ENCODE results near the gene MOV10.
"Not testable (repeated sequence)": the region's sequence is repeated elsewhere in the genome, so short reads cannot be mapped to it uniquely, and the experiment has no call there.

The MOV10 gene, protein sequence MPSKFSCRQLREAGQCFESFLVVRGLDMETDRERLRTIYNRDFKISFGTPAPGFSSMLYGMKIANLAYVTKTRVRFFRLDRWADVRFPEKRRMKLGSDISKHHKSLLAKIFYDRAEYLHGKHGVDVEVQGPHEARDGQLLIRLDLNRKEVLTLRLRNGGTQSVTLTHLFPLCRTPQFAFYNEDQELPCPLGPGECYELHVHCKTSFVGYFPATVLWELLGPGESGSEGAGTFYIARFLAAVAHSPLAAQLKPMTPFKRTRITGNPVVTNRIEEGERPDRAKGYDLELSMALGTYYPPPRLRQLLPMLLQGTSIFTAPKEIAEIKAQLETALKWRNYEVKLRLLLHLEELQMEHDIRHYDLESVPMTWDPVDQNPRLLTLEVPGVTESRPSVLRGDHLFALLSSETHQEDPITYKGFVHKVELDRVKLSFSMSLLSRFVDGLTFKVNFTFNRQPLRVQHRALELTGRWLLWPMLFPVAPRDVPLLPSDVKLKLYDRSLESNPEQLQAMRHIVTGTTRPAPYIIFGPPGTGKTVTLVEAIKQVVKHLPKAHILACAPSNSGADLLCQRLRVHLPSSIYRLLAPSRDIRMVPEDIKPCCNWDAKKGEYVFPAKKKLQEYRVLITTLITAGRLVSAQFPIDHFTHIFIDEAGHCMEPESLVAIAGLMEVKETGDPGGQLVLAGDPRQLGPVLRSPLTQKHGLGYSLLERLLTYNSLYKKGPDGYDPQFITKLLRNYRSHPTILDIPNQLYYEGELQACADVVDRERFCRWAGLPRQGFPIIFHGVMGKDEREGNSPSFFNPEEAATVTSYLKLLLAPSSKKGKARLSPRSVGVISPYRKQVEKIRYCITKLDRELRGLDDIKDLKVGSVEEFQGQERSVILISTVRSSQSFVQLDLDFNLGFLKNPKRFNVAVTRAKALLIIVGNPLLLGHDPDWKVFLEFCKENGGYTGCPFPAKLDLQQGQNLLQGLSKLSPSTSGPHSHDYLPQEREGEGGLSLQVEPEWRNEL

DNA sequence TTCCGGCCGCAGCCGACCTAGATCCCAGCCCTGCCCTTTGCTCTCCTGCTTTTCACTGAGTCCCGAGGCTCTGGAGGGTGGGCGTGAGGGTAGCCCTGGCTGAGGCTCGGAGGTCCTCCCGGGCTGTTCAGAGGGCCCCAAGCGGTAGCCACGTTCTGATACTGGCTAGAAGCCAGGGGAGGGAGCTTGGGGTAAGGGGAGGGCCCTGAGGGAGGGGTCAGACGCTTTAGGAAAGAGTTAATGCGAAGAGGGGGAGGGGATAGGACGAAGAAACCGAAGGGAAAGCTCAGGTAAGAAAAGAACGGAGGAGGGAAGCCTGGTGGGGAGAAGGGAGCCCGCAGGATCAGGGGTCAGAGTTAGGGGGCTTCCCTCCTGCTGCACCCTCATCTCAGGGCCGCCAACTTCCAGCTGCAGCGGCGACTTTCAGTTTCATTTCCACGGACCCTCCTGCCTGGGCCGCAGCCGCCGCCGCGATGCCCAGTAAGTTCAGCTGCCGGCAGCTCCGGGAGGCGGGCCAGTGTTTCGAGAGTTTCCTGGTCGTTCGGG, at the start of gene MOV10:
Gene MOV10 (plus strand): TSS at position 220 of the 546 bp plus-strand sequence. CDS start 254 bp downstream, at position 474.
- DNase-seq = peak; percentile 50 to 65

DNA sequence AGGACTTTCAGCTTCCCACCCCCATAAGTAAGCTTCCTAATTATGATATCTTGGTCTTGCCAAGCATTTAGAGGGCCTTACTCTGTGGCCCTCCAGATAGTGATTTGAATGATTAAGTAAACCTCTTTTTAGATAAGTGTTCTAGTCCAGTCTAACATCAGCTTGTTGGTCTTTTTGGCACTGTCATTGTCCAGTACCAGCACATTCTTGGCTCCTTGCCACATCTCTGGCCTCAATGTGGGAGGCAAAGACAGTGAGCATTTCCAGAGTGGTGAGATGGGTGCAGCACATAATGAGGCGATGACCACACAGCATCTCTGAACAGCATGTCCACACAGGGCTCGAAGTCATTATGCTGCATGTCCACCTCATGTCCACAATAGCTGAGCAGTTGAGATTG, 48.8 kb upstream of the MOV10 start:
- DNase-seq = no peak

DNA sequence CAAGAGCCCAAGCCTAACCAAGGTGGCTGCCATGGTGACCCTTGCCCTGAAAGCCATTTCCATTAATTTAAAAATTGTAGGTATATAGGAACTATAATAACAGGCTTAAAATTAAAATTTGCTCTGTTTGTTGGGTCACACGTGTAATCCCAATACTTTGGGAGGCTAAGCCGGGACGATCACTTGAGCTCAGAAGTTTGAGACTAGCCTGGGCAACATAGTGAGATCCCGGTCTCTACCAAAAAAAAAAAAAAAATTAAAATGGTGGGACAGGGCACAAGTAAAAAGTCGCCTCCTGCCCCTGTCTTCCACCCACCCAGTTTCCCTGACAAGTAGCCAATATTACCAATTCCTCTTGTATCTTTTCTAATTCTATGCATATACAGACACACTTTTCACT, 48.3 kb upstream of the MOV10 start:
- DNase-seq = no peak

DNA sequence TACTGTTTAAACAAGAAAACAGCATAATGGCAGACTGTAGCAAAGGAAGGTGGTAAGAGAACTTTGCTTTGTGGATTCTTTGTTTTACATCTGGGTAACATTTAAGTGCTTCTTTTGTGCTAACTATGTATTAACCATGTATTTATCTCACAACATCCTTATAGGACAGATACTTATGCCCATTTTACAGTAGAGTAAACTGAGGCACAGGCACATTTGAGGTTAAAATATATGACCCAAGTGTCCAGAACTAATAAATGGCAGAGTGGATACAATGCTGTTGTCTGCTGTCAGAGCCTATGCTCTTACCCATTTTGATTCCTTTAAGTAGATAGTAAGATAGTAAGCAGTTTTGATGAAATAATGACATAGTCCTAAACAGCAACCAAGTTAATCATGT, 47.6 kb upstream of the MOV10 start:
- no peak for DNase-seq

- DNase-seq = no peak
Measured at GRCh38 chr1:112628516-112628915, 45.9 kb upstream of the MOV10 start.

GRCh38 chr1:112629256-112629655, 45.2 kb upstream of the MOV10 start:
- DNase-seq = no peak

DNA sequence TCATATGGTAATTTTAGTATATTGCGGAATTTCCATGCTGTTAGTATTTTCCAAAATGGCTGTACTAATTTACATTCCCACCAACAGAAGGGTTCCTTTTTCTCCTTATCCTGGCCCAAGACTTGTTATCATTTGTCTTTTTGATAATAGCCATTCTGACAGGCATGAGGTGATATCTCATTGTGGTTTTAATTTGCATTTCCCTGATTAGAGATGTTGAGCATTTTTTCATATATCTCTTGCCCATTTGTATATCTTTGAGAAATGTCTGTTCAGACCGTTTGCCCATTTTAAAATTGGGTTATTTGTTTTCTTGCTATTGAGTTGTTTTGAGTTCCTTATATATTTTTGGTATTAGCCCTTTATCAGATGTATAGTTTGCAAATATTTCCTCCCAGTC, 40.8 kb upstream of the MOV10 start:
- no peak for DNase-seq

DNA sequence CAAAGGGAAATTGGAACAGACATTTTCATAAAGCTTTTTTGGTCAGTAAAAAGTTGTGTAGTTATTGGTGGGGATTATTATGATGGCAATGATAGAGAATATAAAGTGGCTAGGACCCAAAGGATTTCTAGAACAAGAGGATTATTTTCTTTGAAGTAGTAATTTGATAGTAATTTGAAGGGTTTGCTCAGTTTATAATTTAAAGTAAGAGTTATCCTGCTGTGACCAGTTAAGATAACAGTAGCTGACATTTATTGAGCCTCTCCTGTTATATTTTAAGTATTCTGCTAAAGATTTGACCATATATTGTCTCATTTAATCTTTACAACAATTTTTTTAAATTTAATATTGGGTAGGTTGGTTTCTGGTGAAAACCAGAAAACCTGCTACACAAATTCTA, 40.1 kb upstream of the MOV10 start:
- DNase-seq = no peak

- no peak for DNase-seq
Measured at GRCh38 chr1:112636056-112636455, 38.4 kb upstream of the MOV10 start.

DNA sequence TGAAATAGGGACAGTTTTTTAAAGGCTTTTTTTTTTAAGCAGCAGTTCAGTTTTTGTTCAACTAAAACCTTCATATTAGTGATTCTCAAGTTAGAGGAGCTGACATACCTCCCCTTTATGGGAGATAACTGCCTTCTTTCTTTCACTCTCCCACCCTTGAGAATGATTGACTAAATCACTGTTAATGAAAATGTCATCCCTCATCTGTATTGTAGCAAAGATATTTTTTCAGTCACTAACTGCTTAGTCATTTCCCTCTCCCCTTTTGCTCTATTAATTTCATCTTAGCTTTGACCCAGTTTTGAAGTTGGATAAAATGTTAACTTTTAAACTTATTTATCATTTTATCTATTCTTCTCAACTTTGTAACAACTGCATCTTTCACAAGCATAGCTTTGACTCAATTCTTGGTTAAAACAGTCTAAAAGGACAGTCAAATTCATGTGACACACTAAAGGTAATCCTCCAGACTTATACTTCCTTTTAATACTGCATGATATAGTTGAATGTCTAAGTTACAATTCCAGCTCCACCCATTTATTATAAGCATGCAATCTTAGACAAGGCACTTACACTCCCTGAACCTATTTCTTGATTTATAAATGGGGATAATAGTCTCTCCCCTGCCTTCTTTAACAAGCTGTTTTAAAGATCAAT, 37.7 kb upstream of the MOV10 start:
- DNase-seq = no peak

GRCh38 chr1:112637254-112638109, 37.0 kb upstream of the MOV10 start:
- no peak for DNase-seq

DNA sequence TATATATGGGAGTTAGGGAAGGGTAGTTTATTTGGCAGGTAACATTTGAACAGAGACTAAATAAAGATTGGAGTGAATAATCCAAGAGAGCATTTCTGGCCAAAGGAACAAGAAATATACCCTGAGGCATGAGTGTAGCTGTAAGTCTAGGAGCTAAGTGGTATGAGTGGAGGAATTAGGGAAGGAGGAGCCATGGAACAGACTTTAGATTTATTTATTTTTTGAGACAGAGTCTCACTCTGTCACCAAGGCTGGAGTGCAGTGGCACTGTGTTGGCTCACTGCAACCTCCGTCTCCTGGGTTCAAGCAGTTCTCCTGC, 36.4 kb upstream of the MOV10 start:
- no peak for DNase-seq

DNA sequence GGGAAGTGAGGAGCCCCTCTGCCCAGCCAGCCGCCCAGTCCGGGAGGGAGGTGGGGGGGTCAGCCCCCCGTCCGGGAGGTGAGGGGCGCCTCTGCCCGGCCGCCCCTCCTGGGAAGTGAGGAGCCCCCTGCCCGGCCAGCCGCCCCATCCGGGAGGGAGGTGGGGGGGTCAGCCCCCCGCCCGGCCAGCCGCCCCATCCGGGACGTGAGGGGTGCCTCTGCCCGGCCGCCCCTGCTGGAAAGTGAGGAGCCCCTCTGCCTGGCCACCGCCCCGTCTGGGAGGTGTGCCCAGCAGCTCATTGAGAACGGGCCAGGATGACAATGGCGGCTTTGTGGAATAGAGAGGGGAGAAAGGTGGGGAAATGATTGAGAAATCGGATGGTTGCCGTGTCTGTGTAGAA, 34.0 kb upstream of the MOV10 start:
- DNase-seq = not testable (repeated sequence)

- no peak for DNase-seq
Measured at GRCh38 chr1:112643080-112643479, 31.4 kb upstream of the MOV10 start.

GRCh38 chr1:112646225-112646624, 28.2 kb upstream of the MOV10 start:
- no peak for DNase-seq

DNA sequence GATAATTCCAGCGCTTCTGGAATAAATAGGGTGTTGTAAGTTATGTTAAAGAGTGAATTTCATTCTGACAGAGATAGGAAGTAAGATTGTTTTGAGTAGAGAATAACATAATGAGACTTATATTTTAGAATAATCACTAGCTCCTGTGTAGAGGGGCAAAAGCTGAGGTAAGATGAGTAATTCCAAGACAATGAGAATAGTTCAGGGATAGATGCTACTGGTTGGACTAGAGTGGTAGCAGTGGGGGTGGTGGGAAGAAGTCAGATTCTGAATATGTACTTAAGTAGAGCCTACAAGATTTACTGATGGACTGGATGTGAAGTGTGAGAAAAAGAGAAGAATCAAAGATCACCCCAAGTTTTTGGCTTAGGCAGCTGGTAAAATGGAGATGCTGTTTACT, 23.3 kb upstream of the MOV10 start:
- no peak for DNase-seq

DNA sequence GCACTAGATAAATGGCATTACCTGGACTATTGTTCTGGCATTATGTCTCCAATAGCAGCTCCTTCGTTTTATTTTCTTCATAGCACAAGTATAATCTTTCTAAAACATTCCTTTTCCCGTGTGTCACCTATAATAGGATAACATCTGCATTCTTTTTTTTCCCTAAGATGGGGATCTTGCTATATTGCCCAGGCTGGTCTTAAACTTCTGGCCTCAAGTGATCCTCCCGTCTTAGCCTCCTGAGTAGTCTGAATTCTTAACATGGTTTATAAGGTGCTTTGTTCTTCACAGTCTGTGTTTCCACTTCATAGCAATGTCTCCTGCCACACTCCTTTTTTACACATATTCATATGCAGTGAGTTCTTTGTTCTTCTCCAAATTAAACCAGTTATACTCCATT, 8.6 kb upstream of the MOV10 start:
- no peak for DNase-seq

DNA sequence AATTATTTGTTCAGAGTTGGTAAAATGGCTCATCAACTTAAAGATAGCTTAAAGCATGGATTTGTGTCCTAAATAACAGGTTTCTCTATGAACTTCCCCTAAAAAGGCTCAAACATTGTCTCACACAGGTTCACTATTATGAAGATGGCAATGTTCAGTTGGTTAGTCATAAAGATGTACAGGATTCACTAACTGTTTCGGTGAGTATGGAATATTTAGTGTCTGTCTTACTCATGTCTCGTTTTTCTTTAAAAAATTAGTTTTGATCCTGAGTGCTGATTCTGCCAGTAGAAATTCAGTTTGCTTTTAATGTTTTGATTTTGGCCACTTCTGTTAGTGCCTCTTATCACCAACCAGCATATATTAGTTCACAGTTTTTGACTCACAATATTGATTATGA, 7.5 kb upstream of the MOV10 start:
- DNase-seq = no peak

GRCh38 chr1:112672009-112672408, 2.5 kb upstream of the MOV10 start:
- no peak for DNase-seq

GRCh38 chr1:112672842-112673241, 1.6 kb upstream of the MOV10 start:
- no peak for DNase-seq

DNA sequence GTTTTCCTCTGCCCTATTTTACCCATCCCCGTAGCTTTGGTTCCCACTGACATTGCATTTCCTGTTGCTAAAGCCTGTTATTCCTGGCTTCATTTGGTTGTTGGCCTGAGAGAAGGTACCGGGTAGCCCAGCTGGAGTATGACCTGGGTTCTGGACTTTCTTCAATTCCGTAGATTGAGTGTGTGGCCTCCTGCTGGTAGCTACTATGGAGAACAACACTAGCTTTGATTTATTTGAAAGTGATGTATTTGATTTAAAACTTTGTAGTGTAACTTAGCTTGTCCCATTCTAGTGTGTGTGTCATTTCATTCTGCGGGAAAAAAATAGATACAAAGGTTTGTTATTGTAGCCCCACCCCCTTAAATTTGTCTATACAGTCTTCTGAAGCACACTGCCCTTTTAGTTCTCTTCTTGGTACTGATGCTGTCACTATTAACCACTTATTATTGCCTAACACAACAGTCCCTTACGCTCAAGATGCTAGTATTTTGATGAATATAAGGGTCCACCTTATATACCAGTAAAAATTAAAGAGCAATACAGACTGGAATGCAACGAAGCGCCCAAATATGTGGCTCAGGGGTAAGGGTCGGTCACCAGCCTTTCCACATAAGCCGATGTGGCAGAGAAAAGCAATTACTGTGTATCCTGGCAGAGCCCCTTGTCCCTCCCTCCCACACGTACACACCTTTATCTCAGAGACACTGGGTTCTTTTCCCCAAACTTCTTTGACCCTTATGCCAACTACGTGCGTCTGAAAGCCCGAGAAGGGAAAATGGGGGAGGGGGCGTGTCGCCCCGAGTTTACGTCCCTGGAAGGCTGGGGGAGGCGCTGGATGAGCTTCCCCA, 643 bp upstream of the MOV10 start:
- DNase-seq = peak in 1 of 2 donors; percentile 43
